GM12878 (cell line): ENCODE measurements around the gene FARS2. TPM values are rescaled to one million over a fixed set of nuclear protein-coding genes. Genes with fewer than 3 reads are reported as not detected.

Experiments used
- ATAC-seq: fragments of 200-7000 bp; cut with Tn5 transposase; 3 replicates; pipeline ENCODE4 v1.9.1; 2020; ENCODE audit warnings: mild to moderate bottlenecking, moderate library complexity
- BruUV-seq: library from RNA; stranded (reverse); fragments of 400-500 nt; replicated peaks from 2 replicates; lab custom pipeline; 2021; lab: Mats Ljungman, UMichigan
- CTCF ChIA-PET: fragments of 300-600 bp; sonication (Branson Sonifier 250); formaldehyde crosslinking; extraction: SDS; loops from one replicate; lab custom pipeline; 2021; ENCODE audit warnings: inconsistent platforms; lab: Yijun Ruan, JAX
- POLR2A ChIA-PET: fragments of 350-600 bp; formaldehyde crosslinking; extraction: SDS; loops from one replicate; lab custom pipeline; 2021; ENCODE audit warnings: inconsistent platforms; lab: Charles Lee
- RAD21 ChIA-PET: fragments of 300-600 bp; sonication (Branson Sonifier 250); formaldehyde crosslinking; loops from one replicate; lab custom pipeline; 2023; ENCODE audit warnings: antibody characterized with exemption; ENCODE audit not compliant: unreplicated experiment; lab: Charles Lee
- SMC1A ChIA-PET: fragments of 300-600 bp; sonication (Branson Sonifier 250); formaldehyde crosslinking; loops from one replicate; lab custom pipeline; 2023; ENCODE audit not compliant: unreplicated experiment, uncharacterized antibody; lab: Charles Lee
- DNase-seq: peaks from one replicate; pipeline ENCODE4 v3.0.0-alpha.2; 2011; ENCODE audit warnings: low read depth, low spot score
- FAIRE-seq: peaks from 3 replicates; lab custom pipeline; 2011; peaks lifted over from hg19 to GRCh38; lab: Jason Lieb, UNC
- H2AFZ ChIP-seq: 2 replicates; pipeline ENCODE4 v1.6.0; 2011; ENCODE audit warnings: low read depth, low read length, control low read depth; ENCODE audit not compliant: control insufficient read depth
- H3K27ac ChIP-seq: 2 replicates; pipeline ENCODE4 v1.5.1; 2011; ENCODE audit warnings: control low read depth; ENCODE audit not compliant: control insufficient read depth, insufficient read depth
- H3K27me3 ChIP-seq, 2 experiments: replicated peaks in 1 of 2; 2 replicates each; pipeline versions ENCODE4 v1.6.0 to v1.6.1; 2011; ENCODE audit warnings: low read length in 1 of 2; ENCODE audit not compliant: control insufficient read depth in 2 of 2, insufficient read depth in 2 of 2
- H3K36me3 ChIP-seq, 2 experiments: 2 replicates each; pipeline ENCODE4 v1.5.1; 2011; ENCODE audit warnings: low read length in 1 of 2; ENCODE audit not compliant: control insufficient read depth in 2 of 2, insufficient read depth in 2 of 2
- H3K4me1 ChIP-seq: 2 replicates; pipeline ENCODE4 v1.6.1; 2011; ENCODE audit warnings: mild to moderate bottlenecking, low read length, moderate library complexity, mixed read lengths; ENCODE audit not compliant: control insufficient read depth, insufficient read depth
- H3K4me2 ChIP-seq: 2 replicates; pipeline ENCODE4 v1.6.0; 2011; ENCODE audit warnings: control low read depth; ENCODE audit not compliant: control insufficient read depth, insufficient read depth
- H3K4me3 ChIP-seq: fragments of 200-600 bp; sonication (generic); 2 replicates; pipeline ENCODE4 v1.5.1; 2016
- H3K79me2 ChIP-seq: 2 replicates; pipeline ENCODE4 v1.6.0; 2011; ENCODE audit warnings: low read length; ENCODE audit not compliant: control insufficient read depth, insufficient read depth
- H3K9ac ChIP-seq: 2 replicates; pipeline ENCODE4 v1.8.0; 2011; ENCODE audit warnings: low read length, control low read depth, mixed read lengths; ENCODE audit not compliant: control insufficient read depth, insufficient read depth
- H3K9me3 ChIP-seq: replicated peaks from 3 replicates; pipeline ENCODE4 v1.5.1; 2011; ENCODE audit warnings: mild to moderate bottlenecking, low read length; ENCODE audit not compliant: control insufficient read depth, insufficient read depth
- H4K20me1 ChIP-seq: 2 replicates; pipeline ENCODE4 v1.6.0; 2011; ENCODE audit not compliant: control insufficient read depth, insufficient read depth
- CUX1 ChIP-seq: IDR thresholded peaks from 2 replicates; pipeline ENCODE4 v1.6.1; 2012; ENCODE audit warnings: improper control_type of control experiment, low read depth, low read length; ENCODE audit not compliant: insufficient replicate concordance
- LARP7 ChIP-seq: fragments of 450-650 bp; IDR thresholded peaks from 2 replicates; pipeline ENCODE4 v1.6.1; 2017; ENCODE audit warnings: mild to moderate bottlenecking
- ZNF274 ChIP-seq: IDR thresholded peaks from one replicate; pipeline ENCODE4 v1.8.0; 2011; ENCODE audit not compliant: insufficient read length, insufficient read depth
- ZNF687 ChIP-seq: fragments of 450-650 bp; IDR thresholded peaks from 2 replicates; pipeline ENCODE4 v1.6.1; 2017; ENCODE audit warnings: mild to moderate bottlenecking, moderate library complexity
- WGBS: methylation state at CpG from one replicate; pipeline ENCODE4 v1.1.6; 2016; ENCODE audit warnings: low lambda C conversion rate; ENCODE audit not compliant: insufficient replicate concordance, insufficient coverage; ENCODE audit errors: missing lambda C conversion rate; 5-methylcytosine and 5-hydroxymethylcytosine counted together
- in situ Hi-C: fragments of 300-500 bp; cut with MboI; formaldehyde crosslinking; loops from 9 replicates; pipeline ENCODE4 v1.14.3; 2018; ENCODE audit warnings: mixed read lengths
- intact Hi-C: fragments of 100-400 bp; cut with micrococcal nuclease; formaldehyde crosslinking; loops from one replicate; pipeline ENCODE4 v1.14.2; 2022; ENCODE audit not compliant: unreplicated experiment
- polyA plus RNA-seq, 11 experiments: library from polyadenylated mRNA; depleted of rRNA in 4 of 11; unstranded in 6 of 11; stranded (reverse) in 5 of 11; fragments of >200 nt; fragmentation: Nextera tagmentation in 4 of 11; fragmentation: Illumina TruSeq in 1 of 11; extraction: Ambion mirVana in 4 of 11; extraction: Trizol in 1 of 11; gene quantifications; 1 replicate in 1 of 11; 2 replicates in 10 of 11; pipeline versions ENCODE4 v1.2.1 to v1.2.3, GENCODE V29; 2011 to 2016; ENCODE audit warnings: inconsistent platforms in 2 of 11, missing spikeins in 2 of 11, low read depth in 1 of 11
- total RNA-seq, 4 experiments: library from RNA; depleted of rRNA in 3 of 4; stranded (reverse); fragments of >200 nt in 3 of 4; fragmentation: Illumina TruSeq in 1 of 4; extraction: Trizol in 1 of 4; gene quantifications; 2 replicates each; pipeline versions ENCODE4 v1.2.1 to v1.2.3, GENCODE V29; 2013 to 2021

The FARS2 gene
- total and polyA plus RNA-seq, 10 of the 15 experiments (the other 5 are each of a cell fraction or from before 2014, with no cell fraction given) = 16.8 to 46.7 (median 25.6) TPM

GRCh38 chr6:5771759-5772390 lies 510.6 kb downstream of the FARS2 start:
- Histone ChIP-seq H3K9ac (no peak overlapping the region), H3K27me3 (no peaks in the 10 kb centered on the region), H2AFZ (no peak overlapping the region), H3K27ac (no peak overlapping the region), H4K20me1 (no peaks in the 10 kb centered on the region), H3K4me2 (no peak overlapping the region), H3K36me3 (peaks cover 0 to 4% of the 10 kb centered on the region in 2 experiments; a peak in 3 of 4 replicates), H3K9me3 (no peaks in the 10 kb centered on the region; the same call in 2 of the 3 replicates), H3K4me1 (no peaks in the 10 kb centered on the region), H3K79me2 (no peaks in the 10 kb centered on the region), H3K4me3 (no peak overlapping the region)
- ChIA-PET POLR2A (no interaction called here), RAD21 (no interaction called here), CTCF (interaction anchor here (0.9 kb wide), 1 partner anchor 301 kb away, joined by 3 read pairs; no protein-coding TSS in a partner anchor), SMC1A (no interaction called here)
- in situ Hi-C loops (no loop called here), intact Hi-C loops (no loop called here)
- BruUV-seq = no TSS peak
- WGBS = 90% methylated on average over 6 of the region's 6 CpGs
- no peak for DNase-seq
- TF ChIP-seq LARP7 = no peak
- TF ChIP-seq ZNF274 = no peak
- TF ChIP-seq ZNF687 = no peak
- TF ChIP-seq CUX1 = no peak
- no peak for FAIRE-seq
- no peak for ATAC-seq
